ENCODE results near the gene FBXW5. TPM values are rescaled to one million over a fixed set of nuclear protein-coding genes. Genes with fewer than 3 reads are reported as not detected.

FBXW5 gene
- polyA plus RNA-seq, 3 donors: 85.3 to 117 (median 92.7) TPM

GRCh38 chr9:136903041-136903554, 41.4 kb downstream of the FBXW5 start:
- no peak for TF ChIP-seq CTCF (IDR thresholded peaks at IDR 0.05)
- no peaks in the 10 kb centered on the region for H3K4me1 ChIP-seq (ENCODE audit: control insufficient read depth in 1 of 2, insufficient read depth in 2 of 2, low read length in 2 of 2)
- no peaks in the 10 kb centered on the region for H4K20me1 ChIP-seq (ENCODE audit: insufficient read depth, low read length)
- peak overlapping the region in 2 of 7 donors; percentile 30 to 33 for H3K27ac Mint-ChIP-seq
- DNase-seq: no peak
- no peaks in the 10 kb centered on the region for H3K9me3 ChIP-seq (replicated peaks in 1 of 2; ENCODE audit: control insufficient read depth in 1 of 2, insufficient read depth in 1 of 2, low read length in 2 of 2)
- 97% methylated on average over 8 of the region's 12 CpGs for WGBS (ENCODE audit: insufficient coverage)
- no peak overlapping the region for H3K4me3 Mint-ChIP-seq
- H3K36me3 ChIP-seq (replicated peaks in 1 of 2; ENCODE audit: control insufficient read depth in 1 of 2, insufficient read depth in 2 of 2, low read length in 2 of 2): peaks cover 50 to 89% of the 10 kb centered on the region in 2 donors
- no peak overlapping the region for H3K27ac ChIP-seq (ENCODE audit: low read depth in 1 of 2, low read length in 2 of 2)
- no peak overlapping the region for H3K9ac ChIP-seq (ENCODE audit: insufficient read depth, low read length, poor library complexity, severe bottlenecking)
- H3K9me3 Mint-ChIP-seq: peaks cover 0 to under 1% (median 0%) of the 10 kb centered on the region in 7 donors
- H2AFZ ChIP-seq (ENCODE audit: insufficient read depth, low read depth, low read length, poor library complexity, severe bottlenecking): no peak overlapping the region
- H3K4me1 Mint-ChIP-seq: peaks cover 2% of the 10 kb centered on the region
- intact Hi-C loops (cut with micrococcal nuclease): no loop called here
- no peak overlapping the region for H3K4me3 ChIP-seq (replicated peaks in 1 of 3; ENCODE audit: low read depth in 2 of 3, low read length in 3 of 3)
- H3K4me2 ChIP-seq (replicated peaks; ENCODE audit: extremely low read depth, low read length, poor library complexity, severe bottlenecking): no peak overlapping the region
- H3K36me3 Mint-ChIP-seq: peaks cover 52 to 88% of the 10 kb centered on the region in 2 donors
- H3K79me2 ChIP-seq (ENCODE audit: insufficient read depth, low read length): no peaks in the 10 kb centered on the region
- H3K27me3 Mint-ChIP-seq (ENCODE audit: low read depth in 3 of 3): no peaks in the 10 kb centered on the region
- no peaks in the 10 kb centered on the region for H3K27me3 ChIP-seq (ENCODE audit: control insufficient read depth in 2 of 2, insufficient read depth in 2 of 2, low read length in 2 of 2)

- Histone ChIP-seq H3K9ac (ENCODE audit: insufficient read depth, low read length, poor library complexity, severe bottlenecking) (no peak overlapping the region), H4K20me1 (ENCODE audit: insufficient read depth, low read length) (no peaks in the 10 kb centered on the region), H2AFZ (ENCODE audit: insufficient read depth, low read depth, low read length, poor library complexity, severe bottlenecking) (no peak overlapping the region), H3K36me3 (replicated peaks in 1 of 2; ENCODE audit: control insufficient read depth in 1 of 2, insufficient read depth in 2 of 2, low read length in 2 of 2) (peaks cover 43 to 83% of the 10 kb centered on the region in 2 donors), H3K27ac (ENCODE audit: low read depth in 1 of 2, low read length in 2 of 2) (peak overlapping the region in 1 of 2 donors; percentile 42), H3K4me3 (replicated peaks in 1 of 3; ENCODE audit: low read depth in 2 of 3, low read length in 3 of 3) (no peak overlapping the region), H3K4me1 (ENCODE audit: control insufficient read depth in 1 of 2, insufficient read depth in 2 of 2, low read length in 2 of 2) (no peaks in the 10 kb centered on the region), H3K9me3 (replicated peaks in 1 of 2; ENCODE audit: control insufficient read depth in 1 of 2, insufficient read depth in 1 of 2, low read length in 2 of 2) (no peaks in the 10 kb centered on the region), H3K4me2 (replicated peaks; ENCODE audit: extremely low read depth, low read length, poor library complexity, severe bottlenecking) (no peak overlapping the region), H3K27me3 (ENCODE audit: control insufficient read depth in 2 of 2, insufficient read depth in 2 of 2, low read length in 2 of 2) (no peaks in the 10 kb centered on the region), H3K79me2 (ENCODE audit: insufficient read depth, low read length) (no peaks in the 10 kb centered on the region)
- TF ChIP-seq CTCF (IDR thresholded peaks at IDR 0.05): no peak
- Mint-ChIP-seq H3K9me3 (no peaks in the 10 kb centered on the region), H3K27me3 (ENCODE audit: low read depth in 3 of 3) (no peaks in the 10 kb centered on the region), H3K4me3 (no peak overlapping the region), H3K36me3 (peaks cover 45 to 81% of the 10 kb centered on the region in 2 donors), H3K27ac (peak overlapping the region in 3 of 7 donors; percentile 20 to 63 (median 36)), H3K4me1 (peaks cover 2% of the 10 kb centered on the region)
- intact Hi-C loops (cut with micrococcal nuclease): no loop called here
- WGBS (ENCODE audit: insufficient coverage): 83% methylated on average over 11 of the region's 15 CpGs
- peak in 1 of 3 donors; percentile 34 for DNase-seq
Measured at GRCh38 chr9:136902259-136902821, 42.2 kb downstream of the FBXW5 start.
